Spleen (tissue), 11 donors: ENCODE results near the gene CCNJL. TPM values are rescaled to one million over a fixed set of nuclear protein-coding genes. Genes with fewer than 3 reads are reported as not detected.

Experiments
- DNase-seq: peaks from one replicate; pipeline ENCODE4 v3.0.0-alpha.2; 2020
- H3K27ac ChIP-seq, 8 donors: fragments of 200-600 bp; sonication (generic) in 7 of 8; 1 replicate in 4 of 8; 2 replicates in 4 of 8; pipeline versions ENCODE4 v1.5.0 to v1.8.0; 2016 to 2021; ENCODE audit warnings: inconsistent platforms in 4 of 8, mild to moderate bottlenecking in 4 of 8, moderate library complexity in 1 of 8
- H3K27me3 ChIP-seq, 7 donors: fragments of 200-600 bp; sonication (generic) in 6 of 7; replicated peaks in 1 of 7; 1 replicate in 4 of 7; 2 replicates in 3 of 7; pipeline versions ENCODE4 v1.5.0 to v1.8.0; 2016 to 2021; ENCODE audit warnings: inconsistent platforms in 3 of 7, mild to moderate bottlenecking in 1 of 7
- H3K36me3 ChIP-seq, 6 donors: fragments of 200-600 bp; sonication (generic) in 5 of 6; 1 replicate in 4 of 6; 2 replicates in 2 of 6; pipeline versions ENCODE4 v1.5.0 to v1.8.0; 2016 to 2021; ENCODE audit warnings: inconsistent platforms in 2 of 6
- H3K4me1 ChIP-seq, 6 donors: fragments of 200-600 bp; sonication (generic) in 5 of 6; 1 replicate in 3 of 6; 2 replicates in 3 of 6; pipeline versions ENCODE4 v1.5.0 to v1.8.0; 2016 to 2021; ENCODE audit warnings: inconsistent platforms in 3 of 6
- H3K4me3 ChIP-seq, 8 donors: fragments of 200-600 bp; sonication (generic) in 7 of 8; 1 replicate in 4 of 8; 2 replicates in 4 of 8; pipeline versions ENCODE4 v1.5.0 to v1.8.0; 2016 to 2021; ENCODE audit warnings: inconsistent platforms in 4 of 8, mild to moderate bottlenecking in 4 of 8, moderate library complexity in 2 of 8
- H3K9me3 ChIP-seq, 8 donors: fragments of 200-600 bp; sonication (generic) in 7 of 8; 1 replicate in 4 of 8; 2 replicates in 4 of 8; pipeline versions ENCODE4 v1.5.0 to v1.8.0; 2016 to 2021; ENCODE audit warnings: inconsistent platforms in 4 of 8
- POLR2A ChIP-seq, 3 donors: fragments of 450-650 bp; IDR thresholded peaks; one replicate each; pipeline ENCODE4 v1.5.1; 2017; ENCODE audit warnings: antibody characterized with exemption in 3 of 3, mild to moderate bottlenecking in 1 of 3
- POLR2AphosphoS5 ChIP-seq, 3 donors: sonication (generic); formaldehyde crosslinking; IDR thresholded peaks; one replicate each; pipeline ENCODE4 v1.5.1; 2017; ENCODE audit warnings: antibody characterized with exemption in 3 of 3
- WGBS, 5 donors: extraction: QIAGEN DNeasy Blood & Tissue Kit in 3 of 5; methylation state at CpG; one replicate each; pipeline versions ENCODE4 v1.1.5 to v1.1.7; 2013 to 2018; 5-methylcytosine and 5-hydroxymethylcytosine counted together
- intact Hi-C: fragments of 100-400 bp; cut with DNase I; formaldehyde crosslinking; loops from one replicate; pipeline ENCODE4 v1.15.0; 2023; ENCODE audit warnings: low total_unique reads
- polyA plus RNA-seq, 3 donors: library from polyadenylated mRNA; stranded (reverse); fragments of 200-250 nt; gene quantifications; one replicate each; pipeline ENCODE4 v1.2.1, GENCODE V29; 2013
- total RNA-seq, 7 donors: library from RNA; depleted of rRNA in 3 of 7; stranded (reverse); fragments of >200 nt in 3 of 7; fragmentation: NEBNext Ultra II Directional in 4 of 7; extraction: Animal tissue kit (Norgen Biotek cat#: 25700) in 4 of 7; gene quantifications; one replicate each; pipeline versions ENCODE4 v1.1.0 to v1.2.1, GENCODE V29; 2016 to 2021
- TF ChIP-seq, protein P1 (sequence below), 11 experiments: fragments of 200-600 bp in 7 of 11; fragments of 450-650 bp in 4 of 11; sonication (generic) in 4 of 11; IDR thresholded peaks in 8 of 11; conservative IDR thresholded peaks in 3 of 11; 1 replicate in 7 of 11; 2 replicates in 4 of 11; pipeline versions ENCODE4 v1.4.0 to v1.8.0; 2016 to 2021; ENCODE audit warnings: antibody characterized with exemption in 11 of 11, inconsistent platforms in 4 of 11, mild to moderate bottlenecking in 1 of 11
- donor health status: healthy with polysubstance abuse.
- donor health status: DM: no; HTN: no; CAD: no; lungs with moderate emphysema.
- donor health status: DM: no; HTN: no; CAD: no.
- donor health status: Bipolar disorder and iron deficiency.
- donor health status: healthy.
- donor health status: DM: no; HTN: no; CAD: no.
- donor health status: DM: yes; HTN: yes; CAD: no.

CCNJL gene
- total and polyA plus RNA-seq, 10 donors, result 1.3 to 24.9 (median 12.9) TPM

GRCh38 chr5:160233215-160233614, 79.1 kb downstream of the CCNJL start:
- TF ChIP-seq POLR2A (IDR thresholded peaks at IDR 0.05), result no peak
- TF ChIP-seq, protein P1, sequence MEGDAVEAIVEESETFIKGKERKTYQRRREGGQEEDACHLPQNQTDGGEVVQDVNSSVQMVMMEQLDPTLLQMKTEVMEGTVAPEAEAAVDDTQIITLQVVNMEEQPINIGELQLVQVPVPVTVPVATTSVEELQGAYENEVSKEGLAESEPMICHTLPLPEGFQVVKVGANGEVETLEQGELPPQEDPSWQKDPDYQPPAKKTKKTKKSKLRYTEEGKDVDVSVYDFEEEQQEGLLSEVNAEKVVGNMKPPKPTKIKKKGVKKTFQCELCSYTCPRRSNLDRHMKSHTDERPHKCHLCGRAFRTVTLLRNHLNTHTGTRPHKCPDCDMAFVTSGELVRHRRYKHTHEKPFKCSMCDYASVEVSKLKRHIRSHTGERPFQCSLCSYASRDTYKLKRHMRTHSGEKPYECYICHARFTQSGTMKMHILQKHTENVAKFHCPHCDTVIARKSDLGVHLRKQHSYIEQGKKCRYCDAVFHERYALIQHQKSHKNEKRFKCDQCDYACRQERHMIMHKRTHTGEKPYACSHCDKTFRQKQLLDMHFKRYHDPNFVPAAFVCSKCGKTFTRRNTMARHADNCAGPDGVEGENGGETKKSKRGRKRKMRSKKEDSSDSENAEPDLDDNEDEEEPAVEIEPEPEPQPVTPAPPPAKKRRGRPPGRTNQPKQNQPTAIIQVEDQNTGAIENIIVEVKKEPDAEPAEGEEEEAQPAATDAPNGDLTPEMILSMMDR (IDR thresholded peaks at IDR 0.05 in 8 of 11, conservative IDR thresholded peaks at IDR 0.05 in 3 of 11), result no peak
- no peak for TF ChIP-seq POLR2AphosphoS5 (IDR thresholded peaks at IDR 0.05)
- intact Hi-C loops, result no loop called here
- Histone ChIP-seq H3K4me1 (peaks cover 0 to 3% (median 0%) of the 10 kb centered on the region in 6 donors), H3K36me3 (no peaks in the 10 kb centered on the region), H3K9me3 (no peaks in the 10 kb centered on the region), H3K27me3 (no peaks in the 10 kb centered on the region), H3K27ac (no peak overlapping the region), H3K4me3 (no peak overlapping the region)
- no peak for DNase-seq
- 75 to 89% (median 85%) methylated on average over 5 of the region's 5 CpGs for WGBS, 5 donors

- Histone ChIP-seq H3K27ac (no peak overlapping the region), H3K36me3 (no peaks in the 10 kb centered on the region), H3K9me3 (no peaks in the 10 kb centered on the region), H3K4me3 (no peak overlapping the region), H3K27me3 (no peaks in the 10 kb centered on the region), H3K4me1 (peaks cover 0 to 3% (median 0%) of the 10 kb centered on the region in 6 donors)
- TF ChIP-seq POLR2A (IDR thresholded peaks at IDR 0.05) (no peak), POLR2AphosphoS5 (IDR thresholded peaks at IDR 0.05) (no peak)
- TF ChIP-seq, protein P1 (IDR thresholded peaks at IDR 0.05 in 8 of 11, conservative IDR thresholded peaks at IDR 0.05 in 3 of 11), result no peak
- WGBS, 5 donors, result 78 to 91% (median 84%) methylated on average over 10 of the region's 10 CpGs
- DNase-seq, result no peak
- intact Hi-C loops, result no loop called here
These were observed 80.5 kb downstream of the CCNJL start for GRCh38 chr5:160231783-160232342.

DNA sequence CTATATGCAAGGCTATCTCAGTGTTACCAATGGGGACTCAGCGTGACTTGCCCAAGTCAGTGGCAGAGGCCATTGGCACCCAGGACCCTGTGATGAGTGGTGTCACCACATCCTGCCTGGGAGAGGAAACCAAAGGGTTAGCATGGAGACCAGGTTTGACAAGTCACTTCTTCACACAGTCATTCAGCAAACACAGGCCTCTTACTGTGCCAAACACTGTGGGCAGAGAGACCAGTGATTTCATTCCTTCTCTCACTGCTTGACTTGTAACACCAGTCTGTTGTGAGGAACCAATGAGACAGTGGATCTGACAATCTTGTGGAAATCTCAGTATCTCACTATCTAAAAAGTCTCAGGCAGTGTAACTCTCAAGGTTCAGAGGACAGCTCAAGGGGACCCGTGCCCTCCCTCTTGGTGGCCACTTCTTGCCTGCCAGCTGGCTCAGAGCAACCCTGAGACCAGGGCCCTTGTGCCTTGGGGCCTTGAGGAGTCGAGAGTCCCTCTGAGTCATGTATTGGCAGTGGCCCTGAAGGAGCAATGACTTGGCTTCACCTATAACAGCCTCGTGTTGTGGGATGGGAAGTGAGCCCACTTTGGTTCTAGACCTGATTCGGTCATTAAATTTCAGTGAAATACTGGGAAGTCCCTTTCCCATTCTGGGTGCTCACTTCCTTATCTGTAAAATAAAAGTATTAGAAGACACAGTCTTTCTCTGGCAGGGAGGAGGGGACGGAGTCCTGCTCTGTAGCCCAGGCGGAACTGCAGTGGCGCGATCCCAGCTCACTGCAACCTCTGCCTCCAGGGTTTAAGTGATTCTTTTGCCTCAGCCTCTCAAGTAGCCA, 81.5 kb downstream of the CCNJL start:
- DNase-seq, result no peak
- H3K9me3 ChIP-seq, result no peaks in the 10 kb centered on the region
- no peaks in the 10 kb centered on the region for H3K27me3 ChIP-seq
- H3K4me3 ChIP-seq, result no peak overlapping the region
- peaks cover 0 to 3% (median 0%) of the 10 kb centered on the region in 6 donors for H3K4me1 ChIP-seq
- no peak overlapping the region for H3K27ac ChIP-seq
- no peaks in the 10 kb centered on the region for H3K36me3 ChIP-seq
- intact Hi-C loops, result no loop called here
- 67 to 77% (median 70%) methylated on average over 9 of the region's 9 CpGs for WGBS, 5 donors
- TF ChIP-seq, protein P1 (IDR thresholded peaks at IDR 0.05 in 8 of 11, conservative IDR thresholded peaks at IDR 0.05 in 3 of 11), result no peak
- TF ChIP-seq POLR2AphosphoS5 (IDR thresholded peaks at IDR 0.05), result peak in 1 of 3 donors; percentile 12

- no peak for DNase-seq
- Histone ChIP-seq H3K4me1 (peaks cover 0 to 3% (median 0%) of the 10 kb centered on the region in 6 donors), H3K27ac (no peak within 1 kb of the TSS), H3K4me3 (no peak within 1 kb of the TSS), H3K27me3 (no peaks in the 10 kb centered on the region), H3K9me3 (no peaks in the 10 kb centered on the region), H3K36me3 (no peaks in the 10 kb centered on the region)
- intact Hi-C loops, result no loop called here
- WGBS, 5 donors, result 63 to 73% (median 67%) methylated on average over 7 of the region's 7 CpGs
- TF ChIP-seq POLR2AphosphoS5 (IDR thresholded peaks at IDR 0.05) (no peak), POLR2A (IDR thresholded peaks at IDR 0.05) (no peak)
- TF ChIP-seq, protein P1 (IDR thresholded peaks at IDR 0.05 in 8 of 11, conservative IDR thresholded peaks at IDR 0.05 in 3 of 11), result no peak
These were observed 83.1 kb downstream of the CCNJL start, which contains the start of gene FABP6 for GRCh38 chr5:160229190-160229742. FABP6 (plus strand) TSS chr5:160229506; CDS start chr5:160229558, 52 bp downstream.
